WTC11 (cell line): ENCODE measurements around the gene CCL8.

Experiments
- CREB1 ChIP-seq: sonication (generic); formaldehyde crosslinking; IDR thresholded peaks from 2 replicates; pipeline ENCODE4 v1.8.0; 2023; ENCODE audit warnings: mild to moderate bottlenecking, missing genetic modification reagents
- CREM ChIP-seq: sonication (generic); formaldehyde crosslinking; IDR thresholded peaks from 2 replicates; pipeline ENCODE4 v1.8.1; 2022; ENCODE audit warnings: mild to moderate bottlenecking, missing genetic modification reagents, moderate library complexity
- CTCF ChIP-seq: fragments of 200-600 bp; IDR thresholded peaks from 2 replicates; pipeline ENCODE4 v1.8.0; 2022; ENCODE audit warnings: antibody characterized with exemption
- ESRRA ChIP-seq: sonication (generic); formaldehyde crosslinking; IDR thresholded peaks from 2 replicates; pipeline ENCODE4 v1.8.1; 2022; ENCODE audit warnings: mild to moderate bottlenecking, missing genetic modification reagents, borderline replicate concordance
- GABPB1 ChIP-seq: sonication (generic); formaldehyde crosslinking; IDR thresholded peaks from 2 replicates; pipeline ENCODE4 v1.8.1; 2023; ENCODE audit warnings: mild to moderate bottlenecking, missing genetic modification reagents
- MAX ChIP-seq: sonication (generic); formaldehyde crosslinking; IDR thresholded peaks from 2 replicates; pipeline ENCODE4 v1.8.0; 2022; ENCODE audit warnings: mild to moderate bottlenecking, missing genetic modification reagents
- SP1 ChIP-seq: sonication (generic); formaldehyde crosslinking; conservative IDR thresholded peaks from 2 replicates; pipeline ENCODE4 v1.8.1; 2022; ENCODE audit warnings: missing genetic modification reagents
- USF1 ChIP-seq: sonication (generic); formaldehyde crosslinking; IDR thresholded peaks from 2 replicates; pipeline ENCODE4 v1.8.0; 2022; ENCODE audit warnings: mild to moderate bottlenecking, missing genetic modification reagents
- ZNF232 ChIP-seq: sonication (generic); formaldehyde crosslinking; IDR thresholded peaks from 2 replicates; pipeline ENCODE4 v1.8.0; 2022; ENCODE audit warnings: mild to moderate bottlenecking, missing genetic modification reagents
- ZNF317 ChIP-seq: sonication (generic); formaldehyde crosslinking; IDR thresholded peaks from 2 replicates; pipeline ENCODE4 v1.8.1; 2023; ENCODE audit warnings: low read depth, mild to moderate bottlenecking, moderate library complexity, missing genetic modification reagents, borderline replicate concordance

- TF ChIP-seq CTCF, result no peak
- no peak for TF ChIP-seq MAX (CRISPR knock-in tag)
- no peak for TF ChIP-seq USF1
- TF ChIP-seq ZNF232, result no peak
- TF ChIP-seq GABPB1 (CRISPR knock-in tag), result no peak
- no peak for TF ChIP-seq CREB1
- TF ChIP-seq ESRRA (CRISPR knock-in tag), result no peak
- TF ChIP-seq CREM, result no peak
- TF ChIP-seq SP1 (CRISPR knock-in tag), result no peak
- TF ChIP-seq ZNF317 (CRISPR knock-in tag), result no peak
Measured at GRCh38 chr17:34269969-34270368, 49.3 kb upstream of the CCL8 start, which contains the start of gene CCL7.
